Measurements from ENCODE around the gene DCUN1D2.

DCUN1D2 gene

DNA sequence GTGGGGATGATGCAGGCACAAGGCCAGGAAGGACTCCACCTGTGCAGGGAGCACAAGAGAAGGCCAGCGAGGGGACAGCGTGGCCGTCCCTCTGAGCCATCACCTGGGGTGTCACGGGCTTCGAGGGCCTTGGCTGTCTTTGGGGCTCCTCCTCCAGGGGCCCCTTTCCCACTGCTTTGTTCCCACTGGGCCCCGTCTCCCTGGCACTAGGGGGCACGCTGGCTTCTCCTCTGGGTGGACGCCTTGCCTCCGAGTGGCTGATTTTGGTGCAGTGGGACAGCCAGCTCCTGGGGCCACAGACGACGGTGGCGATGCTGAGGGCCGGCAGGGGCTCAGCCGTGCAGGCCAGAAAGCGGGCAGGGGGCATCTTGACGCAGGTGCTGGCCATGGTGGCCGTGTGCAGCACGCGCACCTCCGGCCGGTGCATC, 83.4 kb downstream of the DCUN1D2 start:
- DNase-seq (ENCODE audit: low read depth) = no peak

DNA sequence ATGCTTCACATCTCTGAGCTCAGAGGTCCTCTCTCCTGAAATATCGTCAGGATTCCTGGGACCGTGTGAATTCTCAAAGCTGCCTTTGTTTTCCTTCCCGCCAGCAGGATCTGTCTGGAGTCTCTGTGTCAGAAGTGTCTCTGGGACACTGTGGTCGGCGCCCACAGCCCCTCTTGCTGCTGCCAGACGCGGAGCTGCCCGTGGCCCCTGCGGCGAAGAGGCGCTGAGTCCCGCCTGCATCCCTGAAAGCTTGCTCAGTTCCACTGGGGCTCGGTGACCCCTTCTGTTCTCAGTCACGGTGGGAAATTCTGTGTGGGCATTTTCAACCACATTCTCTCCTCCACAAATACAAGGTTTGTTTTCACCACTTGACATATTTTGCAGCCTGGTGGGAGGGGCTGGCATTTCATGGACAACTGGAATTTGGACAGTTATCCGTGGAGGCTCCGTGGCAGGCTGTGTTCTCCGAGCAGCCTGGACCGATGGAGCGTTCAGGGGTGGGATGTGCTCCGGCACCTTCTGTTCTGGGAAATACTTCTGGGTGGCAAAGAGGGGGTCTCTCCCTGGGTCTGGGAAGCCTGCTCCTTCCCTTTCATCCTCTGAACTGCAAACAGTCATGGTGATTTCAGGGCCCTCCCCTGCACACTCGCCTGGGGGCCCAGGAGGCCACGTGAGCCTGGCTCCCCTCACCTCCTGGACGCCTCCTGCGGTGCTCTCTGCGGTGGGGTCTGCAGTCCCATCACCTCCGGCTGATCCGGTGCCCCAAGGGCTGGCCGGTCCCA, 84.0 kb downstream of the DCUN1D2 start:
- no peak for DNase-seq (ENCODE audit: low read depth)

Measured in stimulated activated CD8-positive, alpha-beta memory T cell treated with anti-CD3 and anti-CD28 coated beads, Interleukin-4, amount 100 ng/mL, for 24 hours (primary cell).